ENCODE results near the gene LYPD1. TPM values are rescaled to one million over a fixed set of nuclear protein-coding genes. Genes with fewer than 3 reads are reported as not detected.
A peak's percentile ranks its signal among the peaks of the same experiment; 100 is the strongest.

LYPD1 gene
- total RNA-seq, 1 experiment from 2014 or later, result not detected

GRCh38 chr2:132633635-132634034, 36.4 kb downstream of the LYPD1 start:
- intact Hi-C loops (cut with micrococcal nuclease), result no loop called here
- Histone ChIP-seq H3K4me3 (replicated peaks in 1 of 2; ENCODE audit: low read depth in 1 of 2, low read length in 2 of 2) (no peak overlapping the region), H3K4me1 (ENCODE audit: control insufficient read depth in 1 of 2, insufficient read depth in 2 of 2, low read length in 2 of 2) (peaks cover 0 to 14% of the 10 kb centered on the region in 2 experiments; a peak in 2 of 4 replicates), H3K9me3 (ENCODE audit: control insufficient read depth in 1 of 2, insufficient read depth in 1 of 2, low read depth in 1 of 2, low read length in 2 of 2) (no peaks in the 10 kb centered on the region), H3K27ac (ENCODE audit: low read depth, low read length) (no peak overlapping the region), H3K79me2 (ENCODE audit: insufficient read depth, low read length) (no peaks in the 10 kb centered on the region), H3K27me3 (ENCODE audit: insufficient read depth, low read length) (peaks cover 4% of the 10 kb centered on the region; the same call in 1 of the 2 replicates), H3K9me2 (ENCODE audit: insufficient read depth) (no peaks in the 10 kb centered on the region), H3K36me3 (ENCODE audit: control insufficient read depth in 1 of 2, insufficient read depth in 2 of 2, low read length in 2 of 2) (no peaks in the 10 kb centered on the region), H4K20me1 (ENCODE audit: insufficient read depth) (no peaks in the 10 kb centered on the region), H3K9ac (ENCODE audit: low read length) (no peak overlapping the region), H3K4me2 (ENCODE audit: low read length) (no peak overlapping the region), H2AFZ (ENCODE audit: low read depth, low read length, poor library complexity, severe bottlenecking) (no peak overlapping the region)
- no peak for ATAC-seq
- TF ChIP-seq ATF3 (IDR thresholded peaks at IDR 0.05) (no peak), MAX (IDR thresholded peaks at IDR 0.05) (no peak), ELF1 (IDR thresholded peaks at IDR 0.05; ENCODE audit: borderline replicate concordance, low read depth) (no peak), ZNF274 (IDR thresholded peaks at IDR 0.05; ENCODE audit: low read depth, low read length) (no peak)
- ChIA-PET RAD21 (ENCODE audit: low non-redundant PET in 1 of 2, low total read pairs in 2 of 2, uncharacterized antibody in 2 of 2, unreplicated experiment in 2 of 2) (no interaction called here), POLR2A (no interaction called here), CTCF (no interaction called here)
- no TSS peak for BruUV-seq (replicated peaks)
- DNase-seq (ENCODE audit: low read depth, low spot score), result no peak

GRCh38 chr2:132632000-132632649, 37.9 kb downstream of the LYPD1 start:
- ATAC-seq (no peak), DNase-seq (ENCODE audit: low read depth, low spot score) (no peak)
- 0 out of 2 replicates have a peak overlapping the region, but pooled peaks have one; percentile 6 for H3K4me2 ChIP-seq (ENCODE audit: low read length)
- POLR2A ChIA-PET, result no interaction called here
- CTCF ChIA-PET, result no interaction called here
- no peaks in the 10 kb centered on the region for H4K20me1 ChIP-seq (ENCODE audit: insufficient read depth)
- BruUV-seq (replicated peaks), result no TSS peak
- no peak overlapping the region for H3K27ac ChIP-seq (ENCODE audit: low read depth, low read length)
- no peaks in the 10 kb centered on the region for H3K9me3 ChIP-seq (ENCODE audit: control insufficient read depth in 1 of 2, insufficient read depth in 1 of 2, low read depth in 1 of 2, low read length in 2 of 2)
- H3K4me3 ChIP-seq (replicated peaks in 1 of 2; ENCODE audit: low read depth in 1 of 2, low read length in 2 of 2), result no peak overlapping the region
- H3K79me2 ChIP-seq (ENCODE audit: insufficient read depth, low read length), result no peaks in the 10 kb centered on the region
- no peak overlapping the region for H2AFZ ChIP-seq (ENCODE audit: low read depth, low read length, poor library complexity, severe bottlenecking)
- H3K4me1 ChIP-seq (ENCODE audit: control insufficient read depth in 1 of 2, insufficient read depth in 2 of 2, low read length in 2 of 2), result peaks cover 0 to 20% of the 10 kb centered on the region in 2 experiments; a peak in 2 of 4 replicates
- H3K36me3 ChIP-seq (ENCODE audit: control insufficient read depth in 1 of 2, insufficient read depth in 2 of 2, low read length in 2 of 2), result no peaks in the 10 kb centered on the region
- no peaks in the 10 kb centered on the region for H3K27me3 ChIP-seq (ENCODE audit: insufficient read depth, low read length)
- RAD21 ChIA-PET (ENCODE audit: low non-redundant PET in 1 of 2, low total read pairs in 2 of 2, uncharacterized antibody in 2 of 2, unreplicated experiment in 2 of 2), result no interaction called here
- H3K9me2 ChIP-seq (ENCODE audit: insufficient read depth), result no peaks in the 10 kb centered on the region
- intact Hi-C loops (cut with micrococcal nuclease), result no loop called here
- H3K9ac ChIP-seq (ENCODE audit: low read length), result no peak overlapping the region
- TF ChIP-seq REST (IDR thresholded peaks at IDR 0.05; ENCODE audit: low read depth) (no peak), ELF1 (IDR thresholded peaks at IDR 0.05; ENCODE audit: borderline replicate concordance, low read depth) (no peak), CBX3 (IDR thresholded peaks at IDR 0.05; ENCODE audit: low read depth) (no peak), SP1 (IDR thresholded peaks at IDR 0.05; ENCODE audit: low read depth) (no peak), CEBPB (IDR thresholded peaks at IDR 0.05; ENCODE audit: low read depth) (no peak), ZFX (IDR thresholded peaks at IDR 0.05) (no peak), ZBTB33 (IDR thresholded peaks at IDR 0.05; ENCODE audit: extremely low read depth, insufficient replicate concordance, low read length) (no peak), FOSL1 (IDR thresholded peaks at IDR 0.05; ENCODE audit: low read depth) (no peak), ZNF274 (IDR thresholded peaks at IDR 0.05; ENCODE audit: low read depth, low read length) (no peak), SIN3A (IDR thresholded peaks at IDR 0.05; ENCODE audit: low read depth) (no peak), EGR1 (IDR thresholded peaks at IDR 0.05; ENCODE audit: low read depth) (no peak), RAD21 (IDR thresholded peaks at IDR 0.05; ENCODE audit: low read depth) (no peak), SRF (IDR thresholded peaks at IDR 0.05; ENCODE audit: low read depth) (no peak)
